BJ (cell line): ENCODE measurements around the gene MRPS18A. TPM values are rescaled to one million over a fixed set of nuclear protein-coding genes. Genes with fewer than 3 reads are reported as not detected.
A peak's percentile ranks its signal among the peaks of the same experiment; 100 is the strongest.

Experiments used
- CTCF ChIA-PET: fragments of 350-600 bp; formaldehyde crosslinking; extraction: SDS; loops from one replicate; lab custom pipeline; 2021; ENCODE audit warnings: antibody characterized with exemption, inconsistent platforms; lab: Yijun Ruan, JAX
- POLR2A ChIA-PET: fragments of 300-600 bp; sonication (Branson Sonifier 250); formaldehyde crosslinking; extraction: SDS; loops from one replicate; lab custom pipeline; 2021; ENCODE audit warnings: antibody characterized with exemption; lab: Charles Lee
- DNase-seq: peaks from one replicate; pipeline ENCODE4 v3.0.0-alpha.2; 2011; ENCODE audit warnings: low read depth
- H3K27me3 ChIP-seq: 2 replicates; pipeline ENCODE4 v1.6.0; 2011; ENCODE audit warnings: low read length; ENCODE audit not compliant: control insufficient read depth, insufficient read depth
- H3K36me3 ChIP-seq: 2 replicates; pipeline ENCODE4 v1.5.1; 2011; ENCODE audit warnings: low read length; ENCODE audit not compliant: control insufficient read depth, insufficient read depth
- H3K4me3 ChIP-seq: 2 replicates; pipeline ENCODE4 v1.5.1; 2011; ENCODE audit warnings: low read depth, mild to moderate bottlenecking, control low read depth, low read length
- polyA plus RNA-seq: library from polyadenylated mRNA; depleted of rRNA; stranded (reverse); fragments of >200 nt; gene quantifications from 2 replicates; pipeline ENCODE4 v1.2.3, GENCODE V29; 2011
- TF ChIP-seq, protein P1 (sequence below): IDR thresholded peaks from 2 replicates; pipeline ENCODE4 v1.5.1; 2011; ENCODE audit warnings: low read depth, mild to moderate bottlenecking, control low read depth, inconsistent platforms, low read length, moderate library complexity; ENCODE audit not compliant: insufficient read depth

MRPS18A gene
- polyA plus RNA-seq, 1 experiment: 75.0 TPM

DNA sequence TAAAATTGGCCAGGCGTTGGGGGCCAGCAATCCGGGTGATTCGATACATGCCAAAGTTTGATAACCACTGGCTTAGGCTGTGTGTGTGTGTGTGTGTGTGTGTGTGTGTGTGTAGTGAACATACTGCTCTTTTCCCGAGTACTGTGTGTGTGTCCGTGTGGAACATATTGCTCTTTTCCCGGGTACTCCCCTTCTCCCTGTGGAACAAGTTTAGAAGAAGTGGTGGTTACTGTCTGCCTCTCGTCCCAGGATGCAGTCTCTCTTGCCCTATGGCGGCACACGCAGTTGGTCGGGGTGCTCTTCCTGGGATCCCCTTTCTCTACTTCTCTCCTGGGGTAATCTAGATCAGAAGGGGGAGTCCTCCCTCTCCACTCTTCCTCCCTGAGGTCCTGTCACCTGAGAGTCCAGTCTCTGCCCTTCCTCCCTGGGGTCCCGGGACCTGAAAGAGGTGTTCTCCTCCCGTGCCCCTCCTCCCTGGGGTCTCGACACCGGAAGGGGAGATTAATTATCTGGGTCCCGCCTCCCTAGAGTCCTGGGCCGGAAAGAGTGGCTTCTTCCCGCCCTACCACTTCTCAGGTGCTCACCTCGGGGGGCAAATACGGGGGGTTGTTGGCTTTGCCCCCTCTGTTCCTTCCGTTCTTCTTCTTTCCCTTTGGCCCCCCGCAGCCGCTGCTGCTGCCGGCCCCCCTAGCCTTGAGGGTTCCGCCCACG, 59.0 kb downstream of the MRPS18A start:
- DNase-seq: no peak
- H3K27me3 ChIP-seq: no peaks in the 10 kb centered on the region
- H3K4me3 ChIP-seq: peak overlapping the region; percentile 80
- ChIA-PET CTCF (interaction anchor here (0.7 to 1.5 kb wide), 6 partner anchors 20 to 450 kb away, joined by 3 to 6 read pairs (median 4); no protein-coding TSS in a partner anchor), POLR2A (interaction anchor here (1.9 kb wide), 1 partner anchor 17 kb away, joined by 10 read pairs; the partner anchor contains the start of gene RSPH9)
- TF ChIP-seq, protein P1, sequence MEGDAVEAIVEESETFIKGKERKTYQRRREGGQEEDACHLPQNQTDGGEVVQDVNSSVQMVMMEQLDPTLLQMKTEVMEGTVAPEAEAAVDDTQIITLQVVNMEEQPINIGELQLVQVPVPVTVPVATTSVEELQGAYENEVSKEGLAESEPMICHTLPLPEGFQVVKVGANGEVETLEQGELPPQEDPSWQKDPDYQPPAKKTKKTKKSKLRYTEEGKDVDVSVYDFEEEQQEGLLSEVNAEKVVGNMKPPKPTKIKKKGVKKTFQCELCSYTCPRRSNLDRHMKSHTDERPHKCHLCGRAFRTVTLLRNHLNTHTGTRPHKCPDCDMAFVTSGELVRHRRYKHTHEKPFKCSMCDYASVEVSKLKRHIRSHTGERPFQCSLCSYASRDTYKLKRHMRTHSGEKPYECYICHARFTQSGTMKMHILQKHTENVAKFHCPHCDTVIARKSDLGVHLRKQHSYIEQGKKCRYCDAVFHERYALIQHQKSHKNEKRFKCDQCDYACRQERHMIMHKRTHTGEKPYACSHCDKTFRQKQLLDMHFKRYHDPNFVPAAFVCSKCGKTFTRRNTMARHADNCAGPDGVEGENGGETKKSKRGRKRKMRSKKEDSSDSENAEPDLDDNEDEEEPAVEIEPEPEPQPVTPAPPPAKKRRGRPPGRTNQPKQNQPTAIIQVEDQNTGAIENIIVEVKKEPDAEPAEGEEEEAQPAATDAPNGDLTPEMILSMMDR: no peak
- H3K36me3 ChIP-seq: peaks cover 26% of the 10 kb centered on the region

- Histone ChIP-seq H3K27me3 (no peaks in the 10 kb centered on the region), H3K36me3 (peaks cover 34% of the 10 kb centered on the region), H3K4me3 (peak overlapping the region; percentile 18)
- DNase-seq: peak; percentile 83
- CTCF ChIA-PET: interaction anchor here (0.7 to 1.0 kb wide), 3 partner anchors 10 to 142 kb away, joined by 3 read pairs; no protein-coding TSS in a partner anchor
- TF ChIP-seq, protein P1: no peak
- POLR2A ChIA-PET: no interaction called here
These were observed 60.4 kb downstream of the MRPS18A start for GRCh38 chr6:43627008-43627825.

DNA sequence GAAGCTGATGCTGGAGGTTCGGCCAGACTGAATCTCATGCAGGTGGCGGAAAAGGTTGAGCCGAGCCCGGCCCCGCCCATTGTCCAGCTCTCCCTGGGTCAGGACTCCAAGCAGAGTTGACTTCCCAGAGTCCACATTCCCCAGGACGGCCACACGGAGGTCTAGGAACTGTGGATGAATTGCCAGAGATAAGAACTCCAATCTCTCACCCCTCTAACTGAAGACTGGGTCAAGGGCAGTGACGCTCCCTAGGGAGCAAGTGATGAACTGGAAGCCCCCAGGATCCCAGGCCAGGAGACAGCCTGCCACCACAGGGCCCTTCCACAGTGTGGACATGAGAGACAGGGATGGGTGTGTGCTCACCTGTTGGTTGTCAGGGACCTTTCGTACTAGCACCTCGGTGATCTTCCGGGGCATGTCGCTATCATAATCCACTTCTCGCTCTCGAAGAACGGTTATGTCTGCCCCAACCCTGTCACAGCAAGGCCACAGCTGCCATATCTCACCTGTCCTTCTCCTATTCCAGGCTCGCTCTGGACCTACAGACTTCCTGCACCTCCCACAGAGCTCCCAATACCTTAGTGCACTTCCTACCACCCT, 62.1 kb downstream of the MRPS18A start:
- H3K4me3 ChIP-seq: no peak overlapping the region
- TF ChIP-seq, protein P1: no peak
- H3K27me3 ChIP-seq: no peaks in the 10 kb centered on the region
- ChIA-PET POLR2A (no interaction called here), CTCF (interaction anchor here (1.0 kb wide), 1 partner anchor 12 kb away, joined by 3 read pairs; no protein-coding TSS in a partner anchor)
- H3K36me3 ChIP-seq: peaks cover 48% of the 10 kb centered on the region
- no peak for DNase-seq

DNA sequence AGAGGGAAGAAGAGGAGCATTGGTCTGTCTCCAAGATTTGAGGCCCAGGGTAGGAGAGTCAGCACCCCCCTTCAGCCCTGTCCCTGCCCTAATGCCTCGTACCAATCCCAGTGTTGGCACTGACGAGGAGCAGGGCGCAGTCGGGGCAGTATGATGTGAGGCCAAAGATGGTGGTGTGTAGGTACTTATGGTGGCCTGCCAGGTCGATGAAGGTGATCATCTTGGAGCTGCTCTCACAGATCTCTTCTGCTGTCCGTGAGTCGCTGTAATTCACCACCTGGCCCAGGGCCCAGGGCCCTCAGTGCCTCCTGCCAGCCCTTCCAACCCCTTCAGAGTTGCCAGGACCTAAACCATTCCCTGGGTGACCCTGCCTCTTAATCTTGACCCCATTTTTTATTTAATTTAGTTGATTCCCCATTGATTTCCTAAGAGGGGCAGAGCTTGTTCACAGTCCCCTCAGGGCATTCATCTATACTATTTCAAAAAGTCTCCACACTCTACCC, 62.8 kb downstream of the MRPS18A start:
- H3K27me3 ChIP-seq: no peaks in the 10 kb centered on the region
- TF ChIP-seq, protein P1: no peak
- no peak overlapping the region for H3K4me3 ChIP-seq
- DNase-seq: no peak
- ChIA-PET CTCF (no interaction called here), POLR2A (no interaction called here)
- H3K36me3 ChIP-seq: peaks cover 50% of the 10 kb centered on the region
